DND-41 (cell line): Measurements from ENCODE around the gene DET1.
A peak's percentile ranks its signal among the peaks of the same experiment; 100 is the strongest.

Source experiments
- ATAC-seq: fragments of 200-7000 bp; cut with Tn5 transposase; 3 replicates; pipeline ENCODE4 v1.9.1; 2021; ENCODE audit warnings: low read depth; ENCODE audit not compliant: insufficient read depth
- DNase-seq: peaks from one replicate; pipeline ENCODE4 v3.0.0-alpha.2; 2020
- H2AFZ ChIP-seq: 2 replicates; pipeline ENCODE4 v1.6.0; 2012; ENCODE audit warnings: low read depth, low read length
- H3K27ac ChIP-seq: 2 replicates; pipeline ENCODE4 v1.5.1; 2012; ENCODE audit warnings: low read length, inconsistent platforms
- H3K27me3 ChIP-seq: fragments of 200-600 bp; sonication (generic); 2 replicates; pipeline ENCODE4 v1.6.0; 2012; ENCODE audit warnings: low read length, mild to moderate bottlenecking, inconsistent platforms; ENCODE audit not compliant: insufficient read depth, poor library complexity
- H3K36me3 ChIP-seq: 2 replicates; pipeline ENCODE4 v1.5.1; 2012; ENCODE audit warnings: low read length, inconsistent platforms; ENCODE audit not compliant: insufficient read depth
- H3K4me1 ChIP-seq: 2 replicates; pipeline ENCODE4 v1.5.1; 2012; ENCODE audit warnings: mild to moderate bottlenecking, low read length; ENCODE audit not compliant: insufficient read depth
- H3K4me2 ChIP-seq: 2 replicates; pipeline ENCODE4 v1.6.0; 2012; ENCODE audit warnings: mild to moderate bottlenecking, moderate library complexity, low read length, inconsistent platforms; ENCODE audit not compliant: insufficient read depth
- H3K4me3 ChIP-seq, 2 experiments: fragments of 200-600 bp in 1 of 2; shearing (Covaris generic) in 1 of 2; 2 replicates each; pipeline ENCODE4 v1.5.1; 2012 to 2016; ENCODE audit warnings: inconsistent platforms in 2 of 2, low read length in 2 of 2, mild to moderate bottlenecking in 2 of 2, low read depth in 1 of 2, moderate library complexity in 1 of 2
- H3K79me2 ChIP-seq: 2 replicates; pipeline ENCODE4 v1.6.0; 2012; ENCODE audit warnings: low read length, inconsistent platforms; ENCODE audit not compliant: insufficient read depth
- H3K9ac ChIP-seq: 2 replicates; pipeline ENCODE4 v1.6.0; 2012; ENCODE audit warnings: low read depth, mild to moderate bottlenecking, inconsistent platforms, low read length, moderate library complexity
- H3K9me3 ChIP-seq: 2 replicates; pipeline ENCODE4 v1.5.1; 2012; ENCODE audit warnings: low read length, moderate library complexity, mild to moderate bottlenecking, inconsistent platforms; ENCODE audit not compliant: insufficient read depth, severe bottlenecking
- H4K20me1 ChIP-seq: 2 replicates; pipeline ENCODE4 v1.6.0; 2012; ENCODE audit warnings: low read length; ENCODE audit not compliant: insufficient read depth
- CTCF ChIP-seq: IDR thresholded peaks from 2 replicates; pipeline ENCODE4 v1.5.1; 2012; ENCODE audit warnings: borderline replicate concordance, low read length, moderate library complexity, mild to moderate bottlenecking; ENCODE audit not compliant: poor library complexity, severe bottlenecking; ENCODE audit errors: extremely low read depth
- EZH2 ChIP-seq: IDR thresholded peaks from 3 replicates; pipeline ENCODE4 v1.6.1; 2012; ENCODE audit warnings: borderline replicate concordance, low read depth, mild to moderate bottlenecking, moderate library complexity, low read length, inconsistent platforms; ENCODE audit not compliant: severe bottlenecking

DET1 gene

DNA sequence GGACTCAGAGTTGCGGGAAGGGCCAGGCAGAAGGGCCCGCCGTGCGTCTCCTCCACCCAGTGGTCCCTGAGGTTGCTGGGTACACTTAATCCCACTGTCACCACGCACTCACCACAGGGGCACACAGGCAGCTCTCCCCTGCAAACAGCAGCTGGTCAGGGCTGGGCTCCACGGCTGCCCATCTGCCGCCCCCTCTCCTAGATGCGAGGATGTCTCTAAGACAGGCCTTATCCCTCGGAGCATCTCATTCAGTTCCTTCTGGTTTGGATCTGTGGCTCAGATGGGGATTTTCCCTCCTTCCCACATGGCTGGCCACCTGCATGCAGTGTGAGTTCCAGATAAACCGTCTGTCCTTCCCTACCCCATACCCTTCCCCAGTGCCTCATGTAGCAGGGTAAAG is 52.6 kb downstream of the DET1 start:
- Histone ChIP-seq H2AFZ (no peak overlapping the region), H3K4me2 (no peak overlapping the region), H3K79me2 (no peaks in the 10 kb centered on the region), H3K27me3 (no peaks in the 10 kb centered on the region), H3K4me3 (no peak overlapping the region), H4K20me1 (no peaks in the 10 kb centered on the region; the same call in 1 of the 2 replicates), H3K27ac (no peak overlapping the region), H3K36me3 (no peaks in the 10 kb centered on the region), H3K9ac (no peak overlapping the region), H3K9me3 (no peaks in the 10 kb centered on the region), H3K4me1 (no peaks in the 10 kb centered on the region)
- no peak for DNase-seq
- TF ChIP-seq EZH2 (no peak), CTCF (no peak)
- no peak for ATAC-seq

DNA sequence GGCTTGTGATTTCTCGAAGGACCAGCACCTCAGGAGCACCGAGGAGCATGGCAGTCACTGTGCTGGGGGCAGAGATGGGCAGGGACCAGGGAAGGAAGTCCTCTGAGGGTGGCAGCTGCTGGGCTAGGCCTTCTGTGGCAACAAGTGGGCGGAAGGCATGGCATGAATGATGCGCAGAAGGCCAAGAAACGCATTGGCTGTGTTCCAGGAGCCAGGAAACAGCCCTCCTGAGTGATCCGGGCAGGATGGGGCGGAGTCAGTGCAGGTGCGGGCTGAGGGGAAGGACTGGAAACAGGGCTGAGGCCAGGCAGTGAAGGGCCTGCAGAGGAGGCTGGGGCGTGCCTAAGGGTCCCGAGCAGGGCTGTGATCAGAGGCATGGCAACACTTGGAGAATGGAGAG is 55.3 kb downstream of the DET1 start:
- H3K4me1 ChIP-seq = no peaks in the 10 kb centered on the region
- no peak overlapping the region for H3K4me2 ChIP-seq
- H3K27ac ChIP-seq = no peak overlapping the region
- H3K9ac ChIP-seq = no peak overlapping the region
- no peak for ATAC-seq
- no peak for DNase-seq
- H3K9me3 ChIP-seq = no peaks in the 10 kb centered on the region
- H3K4me3 ChIP-seq = no peak overlapping the region
- TF ChIP-seq EZH2 (no peak), CTCF (no peak)
- no peaks in the 10 kb centered on the region; the same call in 1 of the 2 replicates for H4K20me1 ChIP-seq
- H2AFZ ChIP-seq = no peak overlapping the region
- no peaks in the 10 kb centered on the region for H3K79me2 ChIP-seq
- H3K27me3 ChIP-seq = no peaks in the 10 kb centered on the region
- no peaks in the 10 kb centered on the region for H3K36me3 ChIP-seq

GRCh38 chr15:88490036-88490435 is 56.4 kb downstream of the DET1 start:
- no peak overlapping the region for H3K4me3 ChIP-seq
- no peak overlapping the region for H3K4me2 ChIP-seq
- ATAC-seq (no peak), DNase-seq (no peak)
- no peaks in the 10 kb centered on the region for H3K36me3 ChIP-seq
- H3K79me2 ChIP-seq = no peaks in the 10 kb centered on the region
- no peak overlapping the region for H3K27ac ChIP-seq
- no peaks in the 10 kb centered on the region for H3K9me3 ChIP-seq
- H4K20me1 ChIP-seq = no peaks in the 10 kb centered on the region; the same call in 1 of the 2 replicates
- H3K9ac ChIP-seq = no peak overlapping the region
- no peak overlapping the region for H2AFZ ChIP-seq
- no peaks in the 10 kb centered on the region for H3K4me1 ChIP-seq
- no peaks in the 10 kb centered on the region for H3K27me3 ChIP-seq
- TF ChIP-seq EZH2 (no peak), CTCF (no peak)

DNA sequence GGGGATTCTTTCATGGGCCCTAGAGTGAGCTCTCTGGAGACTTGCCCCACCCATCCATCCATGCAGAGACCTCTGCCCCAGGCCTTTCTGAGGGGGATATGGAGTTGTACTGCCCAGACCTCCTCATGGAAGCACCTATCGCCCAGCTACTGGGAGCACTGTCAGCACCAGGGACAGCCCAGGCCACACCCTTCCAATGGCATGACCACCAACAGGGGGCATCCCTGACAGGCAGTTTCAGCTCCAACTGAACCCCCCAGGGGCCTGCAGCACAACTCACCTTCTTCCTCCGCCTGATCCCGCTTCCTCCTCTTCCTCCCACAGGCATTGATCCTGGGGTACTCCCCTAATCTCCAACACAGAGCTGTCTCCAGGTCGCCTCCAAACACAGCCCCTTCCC is 57.2 kb downstream of the DET1 start:
- Histone ChIP-seq H3K27ac (no peak overlapping the region), H3K4me3 (no peak overlapping the region), H3K27me3 (no peaks in the 10 kb centered on the region), H4K20me1 (no peaks in the 10 kb centered on the region; the same call in 1 of the 2 replicates), H3K9me3 (no peaks in the 10 kb centered on the region), H3K9ac (no peak overlapping the region), H3K4me2 (no peak overlapping the region), H3K79me2 (no peaks in the 10 kb centered on the region), H2AFZ (no peak overlapping the region), H3K36me3 (no peaks in the 10 kb centered on the region), H3K4me1 (no peaks in the 10 kb centered on the region)
- ATAC-seq (0 out of 3 replicates have a peak, but pooled peaks have one; percentile 14), DNase-seq (no peak)
- TF ChIP-seq CTCF (no peak), EZH2 (no peak)
